Measurements from ENCODE around the gene KRTAP5-4. TPM values are rescaled to one million over a fixed set of nuclear protein-coding genes. Genes with fewer than 3 reads are reported as not detected.

The KRTAP5-4 gene
- total RNA-seq, 1 experiment from 2014 or later = not detected

- Histone ChIP-seq H3K4me3 (ENCODE audit: low read depth, low read length, poor library complexity, severe bottlenecking) (no peak overlapping the region), H3K27ac (ENCODE audit: low read depth, low read length, poor library complexity, severe bottlenecking) (no peak overlapping the region), H3K36me3 (ENCODE audit: insufficient read depth, low read length, poor library complexity, severe bottlenecking) (no peaks in the 10 kb centered on the region), H3K9me3 (ENCODE audit: low read depth, low read length, poor library complexity, severe bottlenecking) (no peaks in the 10 kb centered on the region), H3K4me1 (ENCODE audit: insufficient read depth, low read length, poor library complexity, severe bottlenecking) (no peaks in the 10 kb centered on the region), H3K27me3 (replicated peaks; ENCODE audit: insufficient read depth, low read depth, low read length, poor library complexity) (peaks cover 4% of the 10 kb centered on the region)
- POLR2A ChIA-PET (ENCODE audit: low non-redundant PET) = no interaction called here
- no TSS peak for BruUV-seq (replicated peaks)
- CTCF ChIA-PET = no interaction called here
- TF ChIP-seq CTCF (conservative IDR thresholded peaks at IDR 0.05; ENCODE audit: low read depth, low read length) = no peak
- TF ChIP-seq EZH2 (IDR thresholded peaks at IDR 0.05; ENCODE audit: borderline replicate concordance, low read depth, low read length, poor library complexity, severe bottlenecking) = no peak
- DNase-seq (ENCODE audit: low spot score) = no peak
- intact Hi-C loops (cut with micrococcal nuclease; ENCODE audit: unreplicated experiment) = no loop called here
These were observed 10.2 kb upstream of the KRTAP5-4 start for GRCh38 chr11:1632053-1632714.

GRCh38 chr11:1631066-1631568 lies 9.2 kb upstream of the KRTAP5-4 start:
- Histone ChIP-seq H3K4me1 (ENCODE audit: insufficient read depth, low read length, poor library complexity, severe bottlenecking) (no peaks in the 10 kb centered on the region), H3K4me3 (ENCODE audit: low read depth, low read length, poor library complexity, severe bottlenecking) (no peak overlapping the region), H3K27me3 (replicated peaks; ENCODE audit: insufficient read depth, low read depth, low read length, poor library complexity) (peaks cover 4% of the 10 kb centered on the region), H3K36me3 (ENCODE audit: insufficient read depth, low read length, poor library complexity, severe bottlenecking) (no peaks in the 10 kb centered on the region), H3K9me3 (ENCODE audit: low read depth, low read length, poor library complexity, severe bottlenecking) (no peaks in the 10 kb centered on the region), H3K27ac (ENCODE audit: low read depth, low read length, poor library complexity, severe bottlenecking) (no peak overlapping the region)
- POLR2A ChIA-PET (ENCODE audit: low non-redundant PET) = no interaction called here
- CTCF ChIA-PET = interaction anchor here (0.5 to 0.8 kb wide), 3 partner anchors 18 to 708 kb away, joined by 4 to 7 read pairs (median 4); no protein-coding TSS in a partner anchor
- intact Hi-C loops (cut with micrococcal nuclease; ENCODE audit: unreplicated experiment) = no loop called here
- TF ChIP-seq EZH2 (IDR thresholded peaks at IDR 0.05; ENCODE audit: borderline replicate concordance, low read depth, low read length, poor library complexity, severe bottlenecking) = no peak
- no peak for TF ChIP-seq CTCF (conservative IDR thresholded peaks at IDR 0.05; ENCODE audit: low read depth, low read length)
- no peak for DNase-seq (ENCODE audit: low spot score)
- no TSS peak for BruUV-seq (replicated peaks)

DNA sequence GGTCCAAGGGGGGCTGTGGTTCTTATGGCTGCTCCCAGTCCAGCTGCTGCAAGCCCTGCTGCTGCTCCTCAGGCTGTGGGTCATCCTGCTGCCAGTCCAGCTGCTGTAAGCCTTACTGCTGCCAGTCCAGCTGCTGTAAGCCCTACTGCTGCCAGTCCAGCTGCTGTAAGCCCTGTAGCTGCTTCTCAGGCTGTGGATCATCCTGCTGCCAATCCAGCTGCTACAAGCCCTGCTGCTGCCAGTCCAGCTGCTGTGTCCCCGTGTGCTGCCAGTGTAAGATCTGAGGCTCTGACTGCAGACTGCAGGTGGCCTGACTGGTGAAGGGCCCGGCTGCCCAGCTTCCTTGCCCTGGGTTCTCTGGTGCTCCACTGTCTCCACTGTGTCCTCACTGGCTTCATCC lies 8.3 kb upstream of the KRTAP5-4 start:
- no peak for TF ChIP-seq CTCF (conservative IDR thresholded peaks at IDR 0.05; ENCODE audit: low read depth, low read length)
- no peak for TF ChIP-seq EZH2 (IDR thresholded peaks at IDR 0.05; ENCODE audit: borderline replicate concordance, low read depth, low read length, poor library complexity, severe bottlenecking)
- intact Hi-C loops (cut with micrococcal nuclease; ENCODE audit: unreplicated experiment) = no loop called here

More for the DNA sequence above, 8.3 kb upstream of the KRTAP5-4 start:
- no peak for DNase-seq (ENCODE audit: low spot score)
- no TSS peak for BruUV-seq (replicated peaks)
- Histone ChIP-seq H3K9me3 (ENCODE audit: low read depth, low read length, poor library complexity, severe bottlenecking) (no peaks in the 10 kb centered on the region), H3K36me3 (ENCODE audit: insufficient read depth, low read length, poor library complexity, severe bottlenecking) (no peaks in the 10 kb centered on the region), H3K4me3 (ENCODE audit: low read depth, low read length, poor library complexity, severe bottlenecking) (no peak overlapping the region), H3K27me3 (replicated peaks; ENCODE audit: insufficient read depth, low read depth, low read length, poor library complexity) (no peaks in the 10 kb centered on the region), H3K4me1 (ENCODE audit: insufficient read depth, low read length, poor library complexity, severe bottlenecking) (no peaks in the 10 kb centered on the region), H3K27ac (ENCODE audit: low read depth, low read length, poor library complexity, severe bottlenecking) (no peak overlapping the region)
- ChIA-PET POLR2A (ENCODE audit: low non-redundant PET) (no interaction called here), CTCF (interaction anchor here (0.8 kb wide), 1 partner anchor 83 kb away, joined by 4 read pairs; no protein-coding TSS in a partner anchor)

Measured in A673 (cell line).